CD4-positive, alpha-beta T cell (primary cell): ENCODE data around the gene CASP10. TPM values are rescaled to one million over a fixed set of nuclear protein-coding genes. Genes with fewer than 3 reads are reported as not detected.
A peak's percentile ranks its signal among the peaks of the same experiment; 100 is the strongest.

Experiments used
- ATAC-seq: fragments of 200-7000 bp; cut with Tn5 transposase; one replicate; pipeline ENCODE4 v1.10.0; 2022; ENCODE audit warnings: mild to moderate bottlenecking; ENCODE audit not compliant: poor library complexity
- CTCF ChIA-PET: fragments of 350-600 bp; sonication (Branson Sonifier 250); formaldehyde crosslinking; loops from one replicate; lab custom pipeline; 2021; ENCODE audit warnings: antibody characterized with exemption, inconsistent platforms; lab: Charles Lee
- POLR2A ChIA-PET: fragments of 350-600 bp; sonication (Branson Sonifier 250); formaldehyde crosslinking; loops from one replicate; lab custom pipeline; 2021; ENCODE audit warnings: antibody characterized with exemption, inconsistent platforms; lab: Charles Lee
- DNase-seq, 14 experiments: peaks; one replicate each; pipeline ENCODE4 v3.0.0-alpha.2; 2013 to 2020; ENCODE audit warnings: mixed read lengths in 2 of 14
- H3K27ac ChIP-seq, 2 donors: one replicate each; pipeline versions ENCODE4 v1.5.1 to v1.7.0; 2013; ENCODE audit warnings: low read length in 2 of 2, low read depth in 1 of 2, mild to moderate bottlenecking in 1 of 2
- H3K27me3 ChIP-seq, 2 experiments: 1 replicate in 1 of 2; 2 replicates in 1 of 2; pipeline versions ENCODE4 v1.6.1 to v1.7.0; 2013; ENCODE audit warnings: low read length in 2 of 2, control low read depth in 1 of 2, mild to moderate bottlenecking in 1 of 2, moderate library complexity in 1 of 2; ENCODE audit not compliant: insufficient read depth in 2 of 2, control insufficient read depth in 1 of 2
- H3K36me3 ChIP-seq: one replicate; pipeline ENCODE4 v1.6.1; 2013; ENCODE audit warnings: low read length, control low read depth; ENCODE audit not compliant: insufficient read depth
- H3K4me1 ChIP-seq: one replicate; pipeline ENCODE4 v1.6.1; 2013; ENCODE audit warnings: low read length, control low read depth; ENCODE audit not compliant: insufficient read depth
- H3K4me3 ChIP-seq: one replicate; pipeline ENCODE4 v1.5.1; 2013; ENCODE audit warnings: mild to moderate bottlenecking, low read length, moderate library complexity
- H3K9me3 ChIP-seq, 2 experiments: 1 replicate in 1 of 2; 2 replicates in 1 of 2; pipeline versions ENCODE4 v1.6.1 to v1.7.0; 2013; ENCODE audit warnings: low read length in 2 of 2, mild to moderate bottlenecking in 2 of 2, control low read depth in 1 of 2, moderate library complexity in 1 of 2; ENCODE audit not compliant: control insufficient read depth in 1 of 2, insufficient read depth in 1 of 2
- H3K27ac Mint-ChIP-seq: one replicate; pipeline ENCODE4 v1.8.0; 2020; ENCODE audit warnings: mixed read lengths
- H3K27me3 Mint-ChIP-seq: one replicate; pipeline ENCODE4 v1.8.0; 2021; ENCODE audit warnings: mixed read lengths
- H3K36me3 Mint-ChIP-seq: one replicate; pipeline ENCODE4 v1.8.0; 2021; ENCODE audit warnings: low read depth, mixed read lengths
- H3K4me1 Mint-ChIP-seq: one replicate; pipeline ENCODE4 v1.8.0; 2021; ENCODE audit warnings: low read depth, mixed read lengths
- H3K4me3 Mint-ChIP-seq: one replicate; pipeline ENCODE4 v1.8.0; 2020; ENCODE audit warnings: mild to moderate bottlenecking, mixed read lengths
- H3K9me3 Mint-ChIP-seq: one replicate; pipeline ENCODE4 v1.8.0; 2020; ENCODE audit warnings: mixed read lengths
- intact Hi-C, 2 experiments: fragments of 100-400 bp; cut with DNase I in 1 of 2; cut with micrococcal nuclease in 1 of 2; formaldehyde crosslinking; loops; one replicate each; pipeline versions ENCODE4 v1.15.1 to v1.9.0; 2023 to 2025; cut with DNase I, micrococcal nuclease
- total RNA-seq, 174 experiments: library from RNA in 2 of 174; stranded (reverse) in 2 of 174; gene quantifications; one replicate each; pipeline ENCODE4 v1.2.3 and lab custom pipeline; 2021 to 2026
- TF ChIP-seq, protein P1 (sequence below): fragments of 200-600 bp; IDR thresholded peaks from one replicate; pipeline ENCODE4 v1.8.0; 2022; ENCODE audit warnings: antibody characterized with exemption, mild to moderate bottlenecking

Gene CASP10
- total RNA-seq, 2 experiments from 2014 or later: 12.6 to 13.7 TPM

DNA sequence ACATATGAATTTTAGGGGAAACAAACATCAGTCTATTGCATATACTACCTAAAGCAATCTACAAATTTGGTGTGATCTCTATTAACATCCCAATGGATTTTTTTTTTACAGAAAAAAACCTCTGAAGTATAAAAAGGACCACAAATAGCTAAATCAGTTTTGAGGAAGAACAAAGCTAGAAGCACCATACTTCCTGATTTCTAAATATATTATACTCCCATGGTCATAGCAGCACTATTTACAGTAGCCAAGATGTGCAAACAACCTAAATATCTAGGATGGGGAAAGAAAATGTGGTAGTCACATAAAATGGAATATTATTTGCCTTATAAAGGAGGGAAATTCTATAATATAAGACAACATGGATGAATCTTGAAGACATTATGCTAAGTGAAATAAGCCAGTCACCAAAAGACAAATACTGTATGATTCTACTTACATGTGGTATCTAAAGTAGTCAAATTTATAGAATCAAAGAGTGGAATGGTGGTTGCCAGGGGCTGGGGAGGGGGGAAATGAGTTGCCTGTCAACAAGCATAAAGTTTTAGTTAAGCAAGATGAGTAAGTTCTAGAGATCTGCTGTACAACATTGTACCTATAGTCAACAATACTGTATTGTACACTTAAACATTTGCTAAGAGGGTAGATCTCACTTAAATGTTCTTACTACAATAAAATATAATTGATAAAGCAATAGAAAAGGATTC lies 59.8 kb downstream of the CASP10 start:
- no peak for ATAC-seq

GRCh38 chr2:201244829-201245228 lies 61.9 kb downstream of the CASP10 start:
- TF ChIP-seq, protein P1, sequence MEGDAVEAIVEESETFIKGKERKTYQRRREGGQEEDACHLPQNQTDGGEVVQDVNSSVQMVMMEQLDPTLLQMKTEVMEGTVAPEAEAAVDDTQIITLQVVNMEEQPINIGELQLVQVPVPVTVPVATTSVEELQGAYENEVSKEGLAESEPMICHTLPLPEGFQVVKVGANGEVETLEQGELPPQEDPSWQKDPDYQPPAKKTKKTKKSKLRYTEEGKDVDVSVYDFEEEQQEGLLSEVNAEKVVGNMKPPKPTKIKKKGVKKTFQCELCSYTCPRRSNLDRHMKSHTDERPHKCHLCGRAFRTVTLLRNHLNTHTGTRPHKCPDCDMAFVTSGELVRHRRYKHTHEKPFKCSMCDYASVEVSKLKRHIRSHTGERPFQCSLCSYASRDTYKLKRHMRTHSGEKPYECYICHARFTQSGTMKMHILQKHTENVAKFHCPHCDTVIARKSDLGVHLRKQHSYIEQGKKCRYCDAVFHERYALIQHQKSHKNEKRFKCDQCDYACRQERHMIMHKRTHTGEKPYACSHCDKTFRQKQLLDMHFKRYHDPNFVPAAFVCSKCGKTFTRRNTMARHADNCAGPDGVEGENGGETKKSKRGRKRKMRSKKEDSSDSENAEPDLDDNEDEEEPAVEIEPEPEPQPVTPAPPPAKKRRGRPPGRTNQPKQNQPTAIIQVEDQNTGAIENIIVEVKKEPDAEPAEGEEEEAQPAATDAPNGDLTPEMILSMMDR: no peak
- ATAC-seq: no peak
- DNase-seq: no peak
- no peak overlapping the region for H3K4me3 Mint-ChIP-seq
- no peak overlapping the region for H3K4me3 ChIP-seq
- no peaks in the 10 kb centered on the region for H3K27me3 Mint-ChIP-seq
- H3K27ac ChIP-seq: no peak overlapping the region
- peaks cover 12% of the 10 kb centered on the region for H3K36me3 ChIP-seq
- no peaks in the 10 kb centered on the region for H3K9me3 ChIP-seq
- ChIA-PET POLR2A (no interaction called here), CTCF (interaction anchor here (1.4 kb wide), 1 partner anchor 119 kb away, joined by 3 read pairs; no protein-coding TSS in a partner anchor)
- no peaks in the 10 kb centered on the region for H3K27me3 ChIP-seq
- H3K36me3 Mint-ChIP-seq: peaks cover 62% of the 10 kb centered on the region
- no peaks in the 10 kb centered on the region for H3K9me3 Mint-ChIP-seq
- H3K4me1 ChIP-seq: peaks cover 37% of the 10 kb centered on the region
- H3K27ac Mint-ChIP-seq: peak overlapping the region; percentile 10
- intact Hi-C loops: loop anchor here in 1 of 2 experiments (10.0 kb wide), 1 partner anchor 790 kb away; the partner anchor contains the start of gene FZD7
- peaks cover 73% of the 10 kb centered on the region for H3K4me1 Mint-ChIP-seq

More for the DNA sequence above, 59.8 kb downstream of the CASP10 start:
- no peaks in the 10 kb centered on the region for H3K27me3 Mint-ChIP-seq
- peak overlapping the region in 1 of 2 donors; percentile 3 for H3K27ac ChIP-seq
- H3K4me3 ChIP-seq: no peak overlapping the region
- H3K4me1 ChIP-seq: peaks cover 37% of the 10 kb centered on the region
- H3K27ac Mint-ChIP-seq: peak overlapping the region; percentile 69
- H3K9me3 ChIP-seq: no peaks in the 10 kb centered on the region
- TF ChIP-seq, protein P1: no peak
- intact Hi-C loops: loop anchor here in 1 of 2 experiments (10.0 kb wide), 1 partner anchor 792 kb away; the partner anchor contains the start of gene FZD7
- DNase-seq: no peak
- CTCF ChIA-PET: interaction anchor here (0.6 to 2.8 kb wide), 3 partner anchors 10 to 31 kb away, joined by 4 to 9 read pairs (median 4); partner anchors contain the start of gene CASP8
- POLR2A ChIA-PET: interaction anchor here (0.6 to 2.1 kb wide), 6 partner anchors 9 to 121 kb away, joined by 3 to 10 read pairs (median 4); no protein-coding TSS in a partner anchor
- no peak overlapping the region for H3K4me3 Mint-ChIP-seq
- H3K9me3 Mint-ChIP-seq: no peaks in the 10 kb centered on the region
- no peaks in the 10 kb centered on the region for H3K27me3 ChIP-seq
- peaks cover 67% of the 10 kb centered on the region for H3K4me1 Mint-ChIP-seq
- peaks cover 59% of the 10 kb centered on the region for H3K36me3 Mint-ChIP-seq
- H3K36me3 ChIP-seq: peaks cover 23% of the 10 kb centered on the region

GRCh38 chr2:201246280-201246679 lies 63.3 kb downstream of the CASP10 start:
- ChIA-PET CTCF (interaction anchor here (1.2 kb wide), 1 partner anchor 14 kb away, joined by 4 read pairs; no protein-coding TSS in a partner anchor), POLR2A (interaction anchor here (2.9 kb wide), 1 partner anchor 14 kb away, joined by 6 read pairs; the partner anchor contains the start of gene CASP8)
- Mint-ChIP-seq H3K4me1 (peaks cover 72% of the 10 kb centered on the region), H3K27ac (peak overlapping the region; percentile 71), H3K9me3 (no peaks in the 10 kb centered on the region), H3K4me3 (no peak overlapping the region), H3K36me3 (peaks cover 59% of the 10 kb centered on the region), H3K27me3 (no peaks in the 10 kb centered on the region)
- no peaks in the 10 kb centered on the region for H3K27me3 ChIP-seq
- DNase-seq (no peak), ATAC-seq (no peak)
- H3K9me3 ChIP-seq: no peaks in the 10 kb centered on the region
- peaks cover 44% of the 10 kb centered on the region for H3K4me1 ChIP-seq
- no peak overlapping the region for H3K4me3 ChIP-seq
- H3K27ac ChIP-seq: no peak overlapping the region
- intact Hi-C loops: loop anchor here in 1 of 2 experiments (10.0 kb wide), 1 partner anchor 789 kb away; the partner anchor contains the start of gene FZD7
- TF ChIP-seq, protein P1: no peak
- peaks cover 4% of the 10 kb centered on the region for H3K36me3 ChIP-seq
